HG03103 (cell line): ENCODE results near the gene HAO1.
"Not testable (repeated sequence)": the region's sequence is repeated elsewhere in the genome, so short reads cannot be mapped to it uniquely, and the experiment has no call there.

Experiments used
- ATAC-seq: cut with Tn5 transposase; IDR thresholded peaks from one replicate; pipeline ENCODE4 v1.9.1; 2021; ENCODE audit warnings: low read depth; ENCODE audit not compliant: unreplicated experiment

The HAO1 gene

DNA sequence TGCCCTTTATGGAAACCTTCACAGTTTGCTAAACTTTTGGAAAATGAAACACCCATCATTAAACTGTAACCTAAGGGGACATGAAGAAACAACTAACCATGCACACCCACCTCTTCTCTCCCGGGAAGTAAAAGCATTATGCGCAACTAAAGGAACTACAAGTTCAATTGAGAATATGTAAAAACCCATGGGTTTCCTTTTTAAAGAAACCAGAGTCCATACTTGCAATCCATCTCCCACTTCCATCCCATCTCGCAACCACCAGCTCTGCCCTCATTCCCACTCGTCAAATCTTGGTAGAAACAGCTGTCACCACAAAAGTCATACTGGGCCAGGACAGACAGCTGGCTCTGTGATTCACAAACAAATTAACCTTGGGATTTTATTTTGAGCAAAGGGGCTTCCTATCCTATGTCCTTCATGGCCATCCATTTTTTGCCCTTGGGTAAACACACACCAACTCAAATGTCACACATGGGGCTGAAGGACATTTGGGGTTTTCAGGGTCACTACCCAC is 81.5 kb downstream of the HAO1 start:
- no peak for ATAC-seq

DNA sequence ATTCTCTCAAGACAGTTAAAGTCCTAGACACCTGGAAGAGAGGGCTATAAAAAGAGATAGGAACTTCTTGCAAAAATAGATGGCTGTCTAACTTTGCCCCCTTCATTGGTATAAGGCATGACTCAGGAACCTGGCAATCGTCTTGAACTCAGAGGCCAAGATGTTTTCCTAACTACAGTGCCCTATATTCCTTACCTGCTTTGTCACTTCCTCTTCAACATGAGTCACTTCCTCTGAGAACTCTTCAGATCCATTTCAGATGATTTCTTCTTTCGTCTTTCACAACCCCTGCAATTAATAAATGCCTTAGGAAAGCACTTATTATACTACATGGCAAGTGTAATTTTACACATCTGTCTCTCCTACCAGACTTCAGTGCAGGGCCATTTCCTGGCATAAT is 83.5 kb downstream of the HAO1 start:
- ATAC-seq, result no peak

DNA sequence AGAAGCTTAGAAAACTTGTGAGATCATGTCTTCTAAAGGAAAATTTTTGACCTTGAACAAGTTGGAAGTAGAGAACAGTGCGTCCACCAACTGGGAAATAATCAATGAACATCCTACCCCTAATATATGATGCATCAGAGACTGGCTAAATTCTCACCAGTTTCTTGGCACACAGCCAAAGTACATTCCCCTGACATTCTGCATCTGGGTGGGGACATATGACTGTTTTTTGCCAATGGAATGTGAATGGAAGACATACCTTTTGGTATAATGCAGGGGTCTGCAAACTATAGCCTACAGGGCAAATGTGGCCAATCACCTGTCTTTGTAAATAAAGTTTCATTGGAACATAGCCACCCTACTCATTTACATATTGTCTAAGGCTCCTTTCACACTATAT is 84.7 kb downstream of the HAO1 start:
- no peak for ATAC-seq

DNA sequence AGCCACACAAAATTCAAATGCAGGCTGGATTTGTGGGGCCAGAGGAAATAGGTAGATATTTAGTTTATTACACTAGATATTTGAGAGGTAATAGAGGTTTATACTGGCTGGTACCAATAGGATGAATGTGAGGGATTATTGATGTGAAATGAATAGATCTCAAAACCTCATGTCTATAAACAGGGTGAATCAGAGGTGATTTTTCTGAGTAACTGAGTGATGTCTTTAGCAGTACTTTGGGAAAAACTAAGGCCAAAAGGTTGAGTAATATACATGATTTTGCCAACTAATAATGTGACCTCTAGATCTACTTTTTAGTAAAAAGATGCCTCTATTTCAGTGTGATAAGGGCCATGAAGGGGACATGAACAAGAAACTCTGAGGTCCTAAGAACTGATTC is 86.8 kb downstream of the HAO1 start:
- ATAC-seq, result no peak

DNA sequence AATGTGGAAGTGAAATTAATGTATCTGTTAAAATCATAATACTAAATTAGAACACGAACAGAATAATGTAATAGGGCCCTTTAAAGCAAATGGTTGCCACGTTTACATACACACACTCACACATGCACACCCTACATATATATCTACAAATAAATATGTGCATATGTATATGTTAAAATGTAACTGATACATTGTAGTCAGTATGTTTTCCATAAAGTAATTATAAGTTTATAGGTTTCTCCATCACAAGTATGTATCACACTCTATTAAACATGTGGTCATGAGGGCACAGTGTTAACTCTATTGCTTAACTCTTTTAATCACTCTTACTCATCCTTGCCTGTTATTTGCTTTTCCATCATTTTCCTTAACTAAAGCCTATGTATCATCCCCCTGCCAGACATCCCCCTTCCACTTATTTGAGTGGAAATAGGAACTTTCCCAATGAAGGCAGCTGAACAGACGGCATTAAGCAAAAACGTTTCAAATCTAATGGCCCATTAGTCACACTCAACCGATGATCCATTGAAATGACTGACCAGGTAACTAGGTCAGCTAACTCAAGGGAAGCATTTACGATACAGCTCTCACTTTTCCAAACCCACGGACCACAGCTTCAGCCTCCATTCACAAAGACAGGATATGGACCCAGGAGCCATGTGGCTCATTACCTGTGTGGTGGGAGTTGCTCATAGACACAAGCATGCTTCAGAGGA is 89.3 kb downstream of the HAO1 start:
- no peak for ATAC-seq

DNA sequence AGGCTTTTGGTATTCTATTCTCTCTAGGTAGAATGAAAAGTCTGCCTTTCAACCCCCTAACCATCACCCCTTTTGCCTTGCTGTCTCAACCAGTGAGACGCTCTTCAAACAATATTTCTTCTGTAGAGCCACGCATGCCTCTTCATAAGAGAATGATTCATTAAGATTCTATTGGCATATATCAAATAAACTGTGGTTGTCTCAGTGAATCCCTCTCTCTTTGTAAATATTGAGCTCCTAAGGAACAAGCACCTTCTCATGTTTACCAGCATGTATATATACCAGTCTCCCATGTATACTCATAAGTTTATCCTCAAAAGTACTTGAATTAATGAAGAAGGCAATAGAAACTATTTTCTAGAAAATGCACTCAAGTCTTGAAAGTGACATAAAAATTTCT is 90.6 kb downstream of the HAO1 start:
- ATAC-seq, result no peak

DNA sequence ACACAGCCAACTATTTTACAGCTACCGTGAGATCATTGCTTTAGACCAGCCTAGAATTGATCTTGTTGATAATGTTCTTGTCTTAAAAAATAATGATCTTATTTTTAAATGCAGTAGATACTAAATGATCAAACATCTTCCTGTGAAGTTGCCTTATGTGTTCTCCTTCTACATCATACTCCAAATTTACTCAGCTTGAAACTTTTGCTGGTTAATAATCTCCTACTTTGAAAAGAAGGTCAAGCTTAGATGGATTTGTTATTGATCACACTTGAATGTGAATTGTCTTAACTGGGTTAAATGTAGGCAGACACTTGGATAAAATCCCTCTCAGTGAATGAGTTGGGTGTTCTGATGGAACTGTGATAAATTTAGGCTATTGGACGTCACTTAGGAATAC is 91.9 kb downstream of the HAO1 start:
- no peak for ATAC-seq

DNA sequence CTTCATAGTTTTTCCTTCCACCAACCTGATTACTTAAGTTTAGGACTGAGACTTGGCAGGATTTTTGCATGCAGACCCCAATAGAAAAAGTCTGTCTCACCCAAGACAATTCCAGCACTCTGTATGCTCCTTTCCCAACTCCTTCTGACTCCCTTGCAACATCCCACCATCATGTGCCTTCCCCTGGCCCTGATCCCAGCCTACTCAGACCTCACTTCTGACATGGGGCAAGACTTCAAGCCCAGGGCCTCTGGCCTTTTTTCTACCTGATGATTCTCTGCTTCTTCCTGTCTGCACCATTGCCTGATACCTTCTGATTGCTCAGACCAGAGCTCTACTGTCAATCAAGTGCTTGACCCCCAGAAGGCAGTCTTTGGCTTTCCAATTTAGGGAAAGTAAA is 96.6 kb downstream of the HAO1 start:
- no peak for ATAC-seq

DNA sequence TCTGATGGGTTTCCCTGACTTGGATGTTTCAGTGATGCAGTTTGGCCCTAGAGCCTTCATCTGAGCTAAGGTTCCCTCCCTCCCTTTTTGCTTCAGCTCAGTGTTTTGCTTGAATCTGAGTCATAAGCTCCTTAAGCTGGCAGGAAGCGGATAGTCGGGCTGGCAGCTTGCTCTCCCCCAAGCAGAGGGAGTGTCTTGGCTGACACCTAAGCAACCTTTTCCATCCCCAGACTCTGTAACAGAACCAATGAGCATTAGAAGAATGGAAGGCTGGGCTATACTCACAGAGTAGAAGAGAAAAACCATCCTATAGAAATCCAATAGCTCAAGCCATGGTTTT is 98.3 kb downstream of the HAO1 start:
- ATAC-seq, result no peak

DNA sequence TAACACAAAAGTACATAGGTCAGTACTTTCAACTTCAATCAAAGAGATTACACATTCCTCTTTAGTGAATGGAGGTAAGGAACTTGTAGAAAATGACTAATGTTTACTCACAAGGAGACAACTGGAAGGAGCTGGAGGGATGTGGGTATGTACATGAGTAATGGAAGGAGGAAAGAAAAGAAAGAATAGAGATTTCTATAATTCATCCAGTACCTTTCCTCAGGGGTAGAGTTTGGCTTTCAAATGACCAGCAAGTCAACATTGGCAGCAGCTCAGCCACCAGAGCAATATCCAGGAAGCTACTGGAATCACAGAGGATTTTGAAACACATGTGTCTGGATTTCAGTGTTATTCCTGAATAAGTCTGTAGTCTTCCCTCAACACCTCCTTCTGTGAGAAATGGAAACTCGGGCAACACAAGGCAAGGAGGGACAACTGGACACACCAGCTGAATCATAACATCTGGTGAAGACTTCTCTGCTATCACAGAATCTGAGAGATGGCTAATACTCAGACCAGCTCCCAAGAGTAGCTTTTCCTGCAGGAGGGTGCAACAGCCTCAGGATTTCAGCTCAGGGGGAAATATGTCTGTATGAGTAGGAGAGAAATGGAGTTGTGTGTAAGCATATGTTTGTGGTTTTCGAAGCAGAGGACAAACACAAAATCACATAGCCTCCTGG is 98.8 kb downstream of the HAO1 start:
- no peak for ATAC-seq

DNA sequence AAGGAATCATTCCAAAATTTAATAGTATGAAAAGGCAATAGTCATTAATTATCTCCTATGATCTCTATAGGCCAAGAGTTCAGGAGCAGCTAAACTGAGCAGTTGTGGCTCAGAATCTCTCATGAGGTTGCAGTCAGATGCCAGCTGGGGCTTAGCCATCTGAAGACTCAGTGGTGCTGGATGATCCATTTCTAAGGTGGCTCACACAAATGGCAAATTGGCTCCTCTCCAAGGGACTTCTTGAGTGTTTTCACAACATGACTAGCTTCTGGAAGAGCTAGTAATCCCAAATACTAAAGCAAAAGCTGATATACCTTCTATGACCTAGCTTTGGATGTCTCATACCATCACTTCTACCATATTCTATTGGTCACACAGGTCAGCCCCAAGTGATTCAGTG is 104.2 kb downstream of the HAO1 start:
- ATAC-seq, result no peak

DNA sequence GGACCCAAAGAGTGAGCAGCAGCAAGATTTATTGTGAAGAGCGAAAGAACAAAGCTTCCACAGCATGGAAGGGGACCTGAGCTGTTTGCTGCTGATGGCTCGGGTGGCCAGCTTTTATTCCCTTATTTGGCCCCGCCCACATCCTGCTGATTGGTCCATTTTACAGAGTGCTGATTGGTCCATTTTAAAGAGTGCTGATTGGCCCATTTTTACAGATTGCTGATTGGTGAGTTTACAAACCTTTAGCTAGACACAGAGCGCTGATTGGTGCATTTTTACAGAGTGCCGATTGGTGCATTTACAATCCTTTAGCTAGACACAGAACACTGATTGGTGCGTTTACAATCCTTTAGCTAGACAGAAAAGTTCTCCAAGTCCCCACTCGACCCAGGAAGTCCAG is 105.8 kb downstream of the HAO1 start:
- ATAC-seq, result not testable (repeated sequence)
